Measurements from ENCODE around the gene PLCZ1. TPM values are rescaled to one million over a fixed set of nuclear protein-coding genes. Genes with fewer than 3 reads are reported as not detected.

The PLCZ1 gene
- total RNA-seq, 1 experiment from 2014 or later, result not detected

DNA sequence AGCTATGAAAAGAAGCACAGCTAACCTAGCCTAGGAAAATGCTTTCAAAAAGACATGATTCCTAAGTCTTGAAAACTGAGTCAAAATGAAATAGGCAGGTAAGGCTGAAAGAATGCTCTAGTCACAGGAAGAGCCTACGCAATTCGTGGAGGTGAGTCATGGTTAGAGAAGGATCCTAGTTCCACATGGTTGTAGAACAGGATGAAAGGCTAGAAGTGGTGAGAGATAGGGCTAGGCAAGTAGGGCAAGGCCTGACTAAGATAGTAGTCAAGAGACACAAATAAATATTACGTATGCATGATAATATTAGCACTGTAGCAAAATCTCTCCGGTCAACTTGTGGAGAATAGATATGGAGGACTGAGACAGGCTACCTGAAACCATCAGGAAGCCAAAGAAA lies 47.2 kb downstream of the PLCZ1 start:
- CTCF ChIA-PET, result no interaction called here
- no peaks in the 10 kb centered on the region for H3K9me3 ChIP-seq (ENCODE audit: low read depth, low read length, poor library complexity, severe bottlenecking)
- no peak for DNase-seq (ENCODE audit: low spot score)
- no peaks in the 10 kb centered on the region for H3K27me3 ChIP-seq (replicated peaks; ENCODE audit: insufficient read depth, low read depth, low read length, poor library complexity)
- H3K4me3 ChIP-seq (ENCODE audit: low read depth, low read length, poor library complexity, severe bottlenecking), result no peak overlapping the region
- no TSS peak for BruUV-seq (replicated peaks)
- no peak overlapping the region for H3K27ac ChIP-seq (ENCODE audit: low read depth, low read length, poor library complexity, severe bottlenecking)
- H3K36me3 ChIP-seq (ENCODE audit: insufficient read depth, low read length, poor library complexity, severe bottlenecking), result no peaks in the 10 kb centered on the region
- intact Hi-C loops (cut with micrococcal nuclease; ENCODE audit: unreplicated experiment), result no loop called here
- POLR2A ChIA-PET (ENCODE audit: low non-redundant PET), result no interaction called here
- TF ChIP-seq EZH2 (IDR thresholded peaks at IDR 0.05; ENCODE audit: borderline replicate concordance, low read depth, low read length, poor library complexity, severe bottlenecking), result no peak
- TF ChIP-seq, protein P1, sequence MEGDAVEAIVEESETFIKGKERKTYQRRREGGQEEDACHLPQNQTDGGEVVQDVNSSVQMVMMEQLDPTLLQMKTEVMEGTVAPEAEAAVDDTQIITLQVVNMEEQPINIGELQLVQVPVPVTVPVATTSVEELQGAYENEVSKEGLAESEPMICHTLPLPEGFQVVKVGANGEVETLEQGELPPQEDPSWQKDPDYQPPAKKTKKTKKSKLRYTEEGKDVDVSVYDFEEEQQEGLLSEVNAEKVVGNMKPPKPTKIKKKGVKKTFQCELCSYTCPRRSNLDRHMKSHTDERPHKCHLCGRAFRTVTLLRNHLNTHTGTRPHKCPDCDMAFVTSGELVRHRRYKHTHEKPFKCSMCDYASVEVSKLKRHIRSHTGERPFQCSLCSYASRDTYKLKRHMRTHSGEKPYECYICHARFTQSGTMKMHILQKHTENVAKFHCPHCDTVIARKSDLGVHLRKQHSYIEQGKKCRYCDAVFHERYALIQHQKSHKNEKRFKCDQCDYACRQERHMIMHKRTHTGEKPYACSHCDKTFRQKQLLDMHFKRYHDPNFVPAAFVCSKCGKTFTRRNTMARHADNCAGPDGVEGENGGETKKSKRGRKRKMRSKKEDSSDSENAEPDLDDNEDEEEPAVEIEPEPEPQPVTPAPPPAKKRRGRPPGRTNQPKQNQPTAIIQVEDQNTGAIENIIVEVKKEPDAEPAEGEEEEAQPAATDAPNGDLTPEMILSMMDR (conservative IDR thresholded peaks at IDR 0.05; ENCODE audit: low read depth, low read length), result no peak
- no peaks in the 10 kb centered on the region for H3K4me1 ChIP-seq (ENCODE audit: insufficient read depth, low read length, poor library complexity, severe bottlenecking)

DNA sequence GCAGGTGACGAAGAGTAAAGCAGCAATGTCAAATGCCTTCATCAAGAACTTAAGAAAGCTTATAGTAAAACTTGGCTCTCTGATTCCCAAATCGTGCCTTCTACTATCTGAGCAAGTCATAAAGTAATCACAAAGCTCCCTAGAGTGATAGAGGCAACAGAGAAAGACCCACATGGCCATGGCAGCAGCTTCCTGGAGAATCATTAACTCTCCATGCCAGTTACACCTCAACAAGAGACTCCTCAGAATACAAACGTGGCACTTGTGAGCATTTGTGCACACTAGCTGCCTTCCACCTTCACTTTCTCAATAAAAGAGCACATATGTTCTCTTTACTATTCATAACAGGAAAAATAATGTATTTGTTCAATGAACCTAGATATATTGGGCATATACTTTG lies 48.0 kb downstream of the PLCZ1 start:
- ChIA-PET CTCF (no interaction called here), POLR2A (ENCODE audit: low non-redundant PET) (no interaction called here)
- Histone ChIP-seq H3K4me3 (ENCODE audit: low read depth, low read length, poor library complexity, severe bottlenecking) (no peak overlapping the region), H3K4me1 (ENCODE audit: insufficient read depth, low read length, poor library complexity, severe bottlenecking) (no peaks in the 10 kb centered on the region), H3K9me3 (ENCODE audit: low read depth, low read length, poor library complexity, severe bottlenecking) (no peaks in the 10 kb centered on the region), H3K36me3 (ENCODE audit: insufficient read depth, low read length, poor library complexity, severe bottlenecking) (no peaks in the 10 kb centered on the region), H3K27me3 (replicated peaks; ENCODE audit: insufficient read depth, low read depth, low read length, poor library complexity) (no peaks in the 10 kb centered on the region), H3K27ac (ENCODE audit: low read depth, low read length, poor library complexity, severe bottlenecking) (no peak overlapping the region)
- TF ChIP-seq, protein P1 (conservative IDR thresholded peaks at IDR 0.05; ENCODE audit: low read depth, low read length), result no peak
- TF ChIP-seq EZH2 (IDR thresholded peaks at IDR 0.05; ENCODE audit: borderline replicate concordance, low read depth, low read length, poor library complexity, severe bottlenecking), result no peak
- DNase-seq (ENCODE audit: low spot score), result no peak
- no TSS peak for BruUV-seq (replicated peaks)
- intact Hi-C loops (cut with micrococcal nuclease; ENCODE audit: unreplicated experiment), result no loop called here

DNA sequence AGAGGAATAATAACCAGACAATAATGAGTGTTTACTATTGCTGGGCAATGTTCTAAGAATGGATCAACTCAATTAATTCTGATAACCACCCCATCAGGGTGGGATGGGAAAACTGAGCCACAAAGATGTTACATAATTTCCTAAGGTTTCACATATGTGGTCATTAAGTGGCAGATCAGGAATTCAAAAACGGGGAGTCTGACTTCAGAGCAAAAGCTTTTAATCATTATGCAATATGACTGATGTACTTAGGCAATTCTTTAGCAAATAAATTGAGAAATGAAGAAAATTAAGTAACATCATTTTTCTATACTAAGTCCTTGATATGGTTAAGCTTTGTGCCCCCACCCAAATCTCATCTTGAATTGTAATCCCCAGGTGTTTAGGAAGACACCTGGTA lies 53.4 kb downstream of the PLCZ1 start:
- H3K27me3 ChIP-seq (replicated peaks; ENCODE audit: insufficient read depth, low read depth, low read length, poor library complexity), result no peaks in the 10 kb centered on the region
- CTCF ChIA-PET, result no interaction called here

More for the DNA sequence above, 53.4 kb downstream of the PLCZ1 start:
- H3K4me3 ChIP-seq (ENCODE audit: low read depth, low read length, poor library complexity, severe bottlenecking), result no peak overlapping the region
- TF ChIP-seq, protein P1 (conservative IDR thresholded peaks at IDR 0.05; ENCODE audit: low read depth, low read length), result no peak
- no peak for TF ChIP-seq EZH2 (IDR thresholded peaks at IDR 0.05; ENCODE audit: borderline replicate concordance, low read depth, low read length, poor library complexity, severe bottlenecking)
- H3K36me3 ChIP-seq (ENCODE audit: insufficient read depth, low read length, poor library complexity, severe bottlenecking), result no peaks in the 10 kb centered on the region
- no peak overlapping the region for H3K27ac ChIP-seq (ENCODE audit: low read depth, low read length, poor library complexity, severe bottlenecking)
- POLR2A ChIA-PET (ENCODE audit: low non-redundant PET), result no interaction called here
- H3K4me1 ChIP-seq (ENCODE audit: insufficient read depth, low read length, poor library complexity, severe bottlenecking), result no peaks in the 10 kb centered on the region
- H3K9me3 ChIP-seq (ENCODE audit: low read depth, low read length, poor library complexity, severe bottlenecking), result no peaks in the 10 kb centered on the region
- BruUV-seq (replicated peaks), result no TSS peak
- intact Hi-C loops (cut with micrococcal nuclease; ENCODE audit: unreplicated experiment), result no loop called here
- no peak for DNase-seq (ENCODE audit: low spot score)

Data from A673 (cell line).